NB4 (cell line): Measurements from ENCODE around the gene PDPN.

Experiments
- MYC ChIP-seq: IDR thresholded peaks from 2 replicates; pipeline ENCODE4 v1.6.1; 2011; ENCODE audit warnings: low read depth, low read length
- POLR2A ChIP-seq: IDR thresholded peaks from 2 replicates; pipeline ENCODE4 v1.6.1; 2011; ENCODE audit warnings: mild to moderate bottlenecking; ENCODE audit not compliant: insufficient read length; ENCODE audit errors: extremely low read depth
- TF ChIP-seq, protein P1 (sequence below): IDR thresholded peaks from one replicate; pipeline ENCODE4 v1.5.1; 2012; ENCODE audit warnings: low read depth, low read length
- TF ChIP-seq, protein P2 (sequence below): IDR thresholded peaks from 2 replicates; pipeline ENCODE4 v1.6.1; 2011; ENCODE audit warnings: low read depth, low read length

DNA sequence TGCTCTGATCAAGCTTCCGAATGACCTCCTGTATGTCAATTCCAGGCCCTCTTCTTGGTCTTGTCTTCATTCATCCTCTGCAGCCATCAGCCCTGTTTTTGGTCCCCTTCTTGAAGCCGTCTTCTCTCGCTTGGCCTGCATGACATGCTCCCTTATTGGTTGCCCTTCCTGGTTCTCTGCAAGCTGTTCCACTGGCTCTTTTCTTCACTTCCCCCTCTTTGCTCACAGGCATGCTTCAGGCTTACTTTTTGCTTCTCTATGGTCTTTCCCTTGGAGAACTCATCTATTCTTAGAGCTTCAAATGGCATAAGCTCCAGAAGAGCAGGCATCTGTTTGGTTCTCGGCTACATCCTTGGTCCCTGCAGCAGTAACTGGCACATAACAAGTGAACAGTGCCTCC, 38.8 kb downstream of the PDPN start:
- TF ChIP-seq, protein P1, sequence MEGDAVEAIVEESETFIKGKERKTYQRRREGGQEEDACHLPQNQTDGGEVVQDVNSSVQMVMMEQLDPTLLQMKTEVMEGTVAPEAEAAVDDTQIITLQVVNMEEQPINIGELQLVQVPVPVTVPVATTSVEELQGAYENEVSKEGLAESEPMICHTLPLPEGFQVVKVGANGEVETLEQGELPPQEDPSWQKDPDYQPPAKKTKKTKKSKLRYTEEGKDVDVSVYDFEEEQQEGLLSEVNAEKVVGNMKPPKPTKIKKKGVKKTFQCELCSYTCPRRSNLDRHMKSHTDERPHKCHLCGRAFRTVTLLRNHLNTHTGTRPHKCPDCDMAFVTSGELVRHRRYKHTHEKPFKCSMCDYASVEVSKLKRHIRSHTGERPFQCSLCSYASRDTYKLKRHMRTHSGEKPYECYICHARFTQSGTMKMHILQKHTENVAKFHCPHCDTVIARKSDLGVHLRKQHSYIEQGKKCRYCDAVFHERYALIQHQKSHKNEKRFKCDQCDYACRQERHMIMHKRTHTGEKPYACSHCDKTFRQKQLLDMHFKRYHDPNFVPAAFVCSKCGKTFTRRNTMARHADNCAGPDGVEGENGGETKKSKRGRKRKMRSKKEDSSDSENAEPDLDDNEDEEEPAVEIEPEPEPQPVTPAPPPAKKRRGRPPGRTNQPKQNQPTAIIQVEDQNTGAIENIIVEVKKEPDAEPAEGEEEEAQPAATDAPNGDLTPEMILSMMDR, result no peak
- TF ChIP-seq POLR2A (no peak), MYC (no peak)
- TF ChIP-seq, protein P2, sequence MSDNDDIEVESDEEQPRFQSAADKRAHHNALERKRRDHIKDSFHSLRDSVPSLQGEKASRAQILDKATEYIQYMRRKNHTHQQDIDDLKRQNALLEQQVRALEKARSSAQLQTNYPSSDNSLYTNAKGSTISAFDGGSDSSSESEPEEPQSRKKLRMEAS, result no peak
